GM19372 (cell line): Measurements from ENCODE around the gene PLD6.
"Not testable (repeated sequence)": the region's sequence is repeated elsewhere in the genome, so short reads cannot be mapped to it uniquely, and the experiment has no call there.

Experiments
- ATAC-seq: cut with Tn5 transposase; IDR thresholded peaks from one replicate; pipeline ENCODE4 v1.9.1; 2021; ENCODE audit warnings: mild to moderate bottlenecking, low read depth, moderate library complexity; ENCODE audit not compliant: unreplicated experiment

PLD6 gene

DNA sequence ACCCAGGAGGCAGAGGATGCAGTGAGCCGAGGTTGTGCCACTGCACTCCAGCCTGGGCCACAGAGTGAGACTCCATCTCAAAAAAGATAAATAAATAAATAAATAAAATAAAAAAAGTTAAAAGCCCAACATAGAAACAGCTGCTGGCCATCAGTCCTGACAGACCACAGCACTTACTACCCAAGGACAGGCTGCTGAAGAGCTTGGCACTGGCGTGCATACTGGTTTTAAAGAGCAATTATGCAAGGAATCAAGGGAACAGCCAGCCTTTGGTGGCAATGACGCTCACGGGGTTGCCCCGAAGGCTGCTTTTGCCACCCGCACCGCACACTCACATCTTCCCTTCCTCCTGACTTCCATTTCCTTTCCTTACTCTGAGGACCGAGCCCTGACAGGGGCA, 4.2 kb downstream of the PLD6 start:
- no peak for ATAC-seq

DNA sequence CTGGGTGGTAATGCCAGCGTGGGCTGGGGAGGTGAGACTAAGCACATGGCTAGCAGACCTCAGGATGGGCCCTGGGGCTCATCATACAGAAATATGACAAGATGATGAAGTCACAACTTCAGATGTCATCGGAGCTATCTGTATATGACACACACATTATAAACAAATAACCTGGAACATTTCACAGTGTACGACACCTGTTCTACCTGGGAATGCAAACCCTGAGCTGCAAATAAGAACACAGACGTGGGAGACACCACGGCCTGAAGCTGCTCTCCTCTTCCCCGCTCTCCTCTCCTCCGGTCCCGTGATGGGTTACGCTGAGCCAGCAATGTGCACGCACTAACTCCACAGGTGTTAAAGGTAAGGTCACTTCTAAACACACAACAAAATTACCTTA, 4.9 kb downstream of the PLD6 start:
- no peak for ATAC-seq

GRCh38 chr17:17200831-17201230, 5.3 kb downstream of the PLD6 start:
- ATAC-seq: no peak

DNA sequence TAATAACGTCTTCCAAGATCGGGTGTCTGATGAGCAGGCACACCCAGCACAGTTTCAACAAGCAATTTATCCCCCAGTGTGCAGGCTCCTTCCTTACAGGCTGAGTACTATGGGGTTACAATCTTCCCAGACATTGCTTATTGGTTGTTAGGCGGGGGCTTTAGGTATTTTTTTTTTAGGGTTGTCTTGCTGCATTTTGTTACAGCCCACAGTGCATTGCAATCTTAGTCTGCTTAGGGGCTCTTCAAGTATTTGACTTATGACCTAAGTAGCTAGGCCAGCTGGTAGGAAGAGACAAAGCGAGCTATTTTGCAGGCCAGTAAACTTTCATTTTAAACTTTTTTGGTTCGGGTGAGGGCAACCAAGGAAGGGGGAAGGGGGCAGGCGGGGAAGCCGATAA, 5.8 kb downstream of the PLD6 start:
- ATAC-seq: no peak

GRCh38 chr17:17198281-17198680, 7.9 kb downstream of the PLD6 start:
- no peak for ATAC-seq

DNA sequence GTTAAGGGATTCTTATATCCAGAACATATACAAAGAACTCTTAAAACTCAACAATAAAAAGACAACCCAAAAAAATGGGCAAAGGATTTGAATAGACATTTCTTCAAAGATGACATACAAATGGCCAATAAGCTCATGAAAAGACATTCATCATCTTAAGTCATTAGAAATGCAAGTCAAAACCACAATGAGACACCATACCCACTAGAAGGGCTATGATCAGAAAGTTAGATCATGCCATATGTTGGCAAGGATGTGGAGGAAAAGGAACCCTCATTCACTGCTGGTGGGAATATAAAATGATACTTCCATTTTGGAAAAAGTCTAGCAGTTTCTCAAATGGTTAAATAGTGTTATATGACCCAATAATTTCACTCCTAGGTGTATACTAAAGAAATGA, 9.4 kb downstream of the PLD6 start:
- no peak for ATAC-seq

DNA sequence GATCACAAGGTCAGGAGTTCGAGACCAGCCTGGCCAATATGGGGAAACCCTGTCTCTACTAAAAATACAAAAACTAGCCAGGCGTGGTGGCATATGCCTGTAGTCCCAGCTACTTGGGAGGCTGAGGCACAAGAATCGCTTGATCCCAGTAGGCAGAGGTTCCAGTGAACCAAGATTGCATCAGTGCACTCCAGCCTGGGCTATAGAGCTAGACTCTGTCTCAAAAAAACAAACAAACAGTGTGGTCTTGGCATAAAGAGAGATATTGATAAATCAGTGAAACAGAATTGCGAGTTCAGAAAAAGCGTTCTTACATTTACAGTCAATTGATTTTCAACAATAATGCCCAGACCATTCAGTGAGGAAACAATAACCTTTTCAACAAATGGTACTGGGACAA, 10.7 kb downstream of the PLD6 start:
- not testable (repeated sequence) for ATAC-seq

DNA sequence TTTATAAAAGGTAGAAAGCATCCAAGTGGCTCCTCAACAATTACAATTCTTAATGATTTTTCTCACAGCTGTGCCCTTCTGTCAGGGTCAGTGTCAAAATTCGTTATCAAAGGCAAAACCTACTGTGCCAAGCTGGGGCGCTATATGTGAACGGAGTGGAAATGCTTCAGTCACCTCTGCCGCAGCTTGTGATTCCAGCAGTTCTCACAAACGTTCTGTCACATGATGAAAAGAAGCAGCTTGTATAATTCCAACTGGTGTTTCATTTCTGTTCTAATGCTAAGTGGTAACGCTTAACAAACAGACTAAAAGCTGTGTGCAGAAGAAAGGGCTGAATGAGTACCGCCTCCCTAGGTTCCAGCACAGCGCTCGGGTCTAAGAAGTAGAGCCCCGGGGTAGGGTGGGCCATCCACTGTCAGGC, 14.2 kb downstream of the PLD6 start:
- no peak for ATAC-seq

GRCh38 chr17:17191346-17191792, 14.8 kb downstream of the PLD6 start:
- ATAC-seq: no peak

GRCh38 chr17:17190188-17190587, 15.9 kb downstream of the PLD6 start:
- no peak for ATAC-seq

DNA sequence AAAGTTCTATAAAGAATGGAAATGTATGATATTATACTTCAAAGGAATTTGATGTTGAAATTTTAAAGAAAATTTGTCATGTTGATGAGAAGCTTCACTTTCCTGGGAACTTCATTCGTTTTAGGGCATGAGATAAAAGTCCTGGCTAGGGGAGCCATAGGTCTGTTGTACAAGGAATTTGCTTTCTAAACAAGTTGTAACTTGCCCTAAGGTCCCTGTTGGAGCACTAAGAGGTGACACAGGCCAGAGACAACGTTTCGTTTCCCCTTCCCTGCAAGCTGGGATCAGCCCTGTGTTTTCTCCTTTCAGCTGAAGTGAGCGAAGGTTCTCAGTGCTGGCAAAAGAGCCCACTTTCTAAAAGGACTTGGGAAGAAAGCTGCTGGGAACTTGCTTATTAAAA, 16.6 kb downstream of the PLD6 start:
- ATAC-seq: no peak

- no peak for ATAC-seq
These were observed 17.5 kb downstream of the PLD6 start for GRCh38 chr17:17188586-17188985.

- ATAC-seq: no peak
These were observed 19.3 kb downstream of the PLD6 start for GRCh38 chr17:17186551-17187505.

- ATAC-seq: no peak
These were observed 20.1 kb downstream of the PLD6 start for GRCh38 chr17:17186051-17186450.

DNA sequence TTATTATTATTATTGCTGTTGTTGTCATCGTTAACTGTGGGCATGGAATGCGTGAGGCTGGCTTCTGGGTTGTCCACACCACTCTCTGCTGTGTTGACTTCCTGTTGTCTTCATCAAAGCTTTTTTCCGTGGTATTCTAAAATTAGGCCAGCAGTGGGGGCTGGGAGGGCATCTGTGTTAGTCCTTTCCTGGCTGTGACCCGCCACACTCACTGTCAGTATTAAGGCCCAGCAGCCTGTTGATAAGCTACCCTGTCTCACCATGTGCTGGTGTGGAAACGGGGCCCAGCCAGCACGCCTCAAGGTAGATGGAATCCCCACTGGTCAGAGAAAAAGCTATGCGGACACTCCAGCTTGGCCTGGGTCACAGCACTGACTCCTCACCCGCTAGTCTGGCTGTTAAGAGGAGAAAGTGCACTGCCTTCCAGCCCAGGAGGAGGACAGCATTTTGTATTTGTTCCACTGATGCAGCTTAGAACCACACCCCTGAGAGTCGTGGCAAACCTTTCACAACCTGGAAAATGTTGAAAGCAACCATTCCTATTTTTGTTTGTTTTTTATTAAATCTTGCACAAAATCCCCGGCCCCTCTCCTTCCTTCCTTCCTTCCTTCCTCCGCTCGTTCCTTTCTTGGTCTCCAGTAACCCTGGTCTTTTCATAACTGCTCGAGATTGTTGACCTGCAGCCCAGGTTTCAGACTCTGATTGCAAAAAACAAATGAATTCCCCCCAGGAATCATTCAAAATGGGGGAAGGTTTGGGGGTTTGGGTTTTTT, 21.0 kb downstream of the PLD6 start:
- ATAC-seq: not testable (repeated sequence)

GRCh38 chr17:17183744-17184143, 22.4 kb downstream of the PLD6 start:
- ATAC-seq: no peak

- ATAC-seq: no peak
These were observed 23.5 kb downstream of the PLD6 start for GRCh38 chr17:17182598-17183136.

- ATAC-seq: no peak
These were observed 24.2 kb downstream of the PLD6 start for GRCh38 chr17:17181666-17182597.

DNA sequence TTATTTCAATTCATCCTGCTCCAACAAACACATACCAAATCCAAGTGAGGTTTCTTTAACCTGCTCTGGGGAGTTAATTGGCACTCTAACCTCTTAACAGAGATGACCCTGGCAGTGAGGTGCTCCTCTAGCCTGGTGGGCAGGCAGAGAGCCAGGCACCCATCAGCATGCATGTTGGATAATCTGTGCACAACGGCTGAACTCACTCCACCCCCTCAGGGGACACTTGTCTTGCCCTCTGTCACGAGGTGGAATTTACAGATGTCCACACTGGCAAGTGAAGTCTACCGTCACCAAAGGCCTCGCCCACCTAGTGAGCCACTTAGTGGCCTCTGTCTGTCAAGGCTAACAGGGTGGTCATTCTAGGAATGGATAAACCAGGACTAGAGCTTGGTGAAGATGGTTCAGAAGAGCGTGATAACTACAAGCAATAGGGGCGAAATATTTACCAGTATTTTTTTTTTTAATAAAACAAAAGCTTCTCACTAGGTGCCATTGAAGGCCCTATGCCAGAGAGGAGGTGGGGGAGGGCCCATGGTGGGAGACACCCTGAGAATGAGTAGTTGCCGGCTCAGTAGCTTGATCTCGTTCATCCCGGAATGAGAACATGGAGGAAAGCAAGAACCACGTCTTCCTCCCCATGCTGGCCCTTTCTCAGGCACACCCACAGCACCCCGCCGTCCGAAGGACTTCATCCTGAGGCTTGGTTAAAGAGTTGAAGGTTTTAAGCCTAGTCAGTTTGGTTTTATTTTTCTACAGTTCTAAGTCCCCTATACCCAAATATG, 25.2 kb downstream of the PLD6 start:
- ATAC-seq: no peak
